ENCODE data around the gene RHD. TPM values are rescaled to one million over a fixed set of nuclear protein-coding genes. Genes with fewer than 3 reads are reported as not detected.
"Not testable (repeated sequence)": the region's sequence is repeated elsewhere in the genome, so short reads cannot be mapped to it uniquely, and the experiment has no call there.

The RHD gene
- total RNA-seq, 1 donor from 2014 or later, result 0.18 TPM

GRCh38 chr1:25302330-25302729 lies 30.0 kb downstream of the RHD start:
- not testable (repeated sequence) for ATAC-seq; DNase-seq (ENCODE audit: low spot score)

- peak; percentile 37 for ATAC-seq
- DNase-seq (ENCODE audit: low spot score), result not testable (repeated sequence)
These were observed 32.6 kb downstream of the RHD start for GRCh38 chr1:25304936-25305335.

GRCh38 chr1:25308168-25308567 lies 35.9 kb downstream of the RHD start:
- ATAC-seq; DNase-seq (ENCODE audit: low spot score): not testable (repeated sequence)

- not testable (repeated sequence) for ATAC-seq; DNase-seq (ENCODE audit: low spot score)
These were observed 36.8 kb downstream of the RHD start for GRCh38 chr1:25309085-25309484.

GRCh38 chr1:25309486-25309885 lies 37.2 kb downstream of the RHD start:
- DNase-seq (ENCODE audit: low spot score); ATAC-seq: not testable (repeated sequence)

- not testable (repeated sequence) for ATAC-seq; DNase-seq (ENCODE audit: low spot score)
These were observed 40.6 kb downstream of the RHD start for GRCh38 chr1:25312806-25313470.

- peak; percentile 18 for DNase-seq (ENCODE audit: low spot score)
- ATAC-seq, result not testable (repeated sequence)
These were observed 48.1 kb downstream of the RHD start for GRCh38 chr1:25320314-25320938.

- peak; percentile 24 for DNase-seq (ENCODE audit: low spot score)
- not testable (repeated sequence) for ATAC-seq
These were observed 49.8 kb downstream of the RHD start for GRCh38 chr1:25322127-25322526.

GRCh38 chr1:25324407-25324806 lies 52.1 kb downstream of the RHD start:
- not testable (repeated sequence) for ATAC-seq; DNase-seq (ENCODE audit: low spot score)

GRCh38 chr1:25327864-25328790 lies 55.8 kb downstream of the RHD start:
- not testable (repeated sequence) for DNase-seq (ENCODE audit: low spot score)

GRCh38 chr1:25328791-25329185 lies 56.5 kb downstream of the RHD start:
- DNase-seq (ENCODE audit: low spot score); ATAC-seq: not testable (repeated sequence)

More at GRCh38 chr1:25327864-25328790, 55.8 kb downstream of the RHD start:
- ATAC-seq, result peak; percentile 39

- ATAC-seq, result peak; percentile 67
- not testable (repeated sequence) for DNase-seq (ENCODE audit: low spot score)
These were observed 57.0 kb downstream of the RHD start for GRCh38 chr1:25329336-25329735.

GRCh38 chr1:25329950-25330349 lies 57.6 kb downstream of the RHD start:
- ATAC-seq, result peak; percentile 79
- DNase-seq (ENCODE audit: low spot score), result not testable (repeated sequence)

- peak; percentile 68 for ATAC-seq
- peak; percentile 54 for DNase-seq (ENCODE audit: low spot score)
These were observed 64.6 kb downstream of the RHD start for GRCh38 chr1:25336922-25337354.

- DNase-seq (ENCODE audit: low spot score), result peak; percentile 51
- peak; percentile 87 for ATAC-seq
These were observed 65.3 kb downstream of the RHD start for GRCh38 chr1:25337483-25338187.

GRCh38 chr1:25338188-25338981 lies 66.1 kb downstream of the RHD start, which contains the start of gene TMEM50A:
TSS of gene TMEM50A (plus strand) at chr1:25338334. CDS start at chr1:25340487, 2,153 bp downstream.
- DNase-seq (ENCODE audit: low spot score) (peak; percentile 92), ATAC-seq (peak; percentile 91)

- ATAC-seq (no peak), DNase-seq (ENCODE audit: low spot score) (no peak)
These were observed 66.7 kb downstream of the RHD start for GRCh38 chr1:25338986-25339385.

- ATAC-seq, result no peak
- peak; percentile 18 for DNase-seq (ENCODE audit: low spot score)
These were observed 69.4 kb downstream of the RHD start for GRCh38 chr1:25341746-25342145.

GRCh38 chr1:25342846-25343245 lies 70.5 kb downstream of the RHD start:
- ATAC-seq (no peak), DNase-seq (ENCODE audit: low spot score) (no peak)

Measured in left lobe of liver (tissue), 2 donors.